CD4-positive, alpha-beta T cell treated with Interleukin-21 for 1 hour (primary cell): ENCODE data around the gene DUSP1.
A peak's percentile ranks its signal among the peaks of the same experiment; 100 is the strongest.

Source experiments
- DNase-seq: peaks from one replicate; pipeline ENCODE4 v3.0.0-alpha.2; 2020

The DUSP1 gene

DNA sequence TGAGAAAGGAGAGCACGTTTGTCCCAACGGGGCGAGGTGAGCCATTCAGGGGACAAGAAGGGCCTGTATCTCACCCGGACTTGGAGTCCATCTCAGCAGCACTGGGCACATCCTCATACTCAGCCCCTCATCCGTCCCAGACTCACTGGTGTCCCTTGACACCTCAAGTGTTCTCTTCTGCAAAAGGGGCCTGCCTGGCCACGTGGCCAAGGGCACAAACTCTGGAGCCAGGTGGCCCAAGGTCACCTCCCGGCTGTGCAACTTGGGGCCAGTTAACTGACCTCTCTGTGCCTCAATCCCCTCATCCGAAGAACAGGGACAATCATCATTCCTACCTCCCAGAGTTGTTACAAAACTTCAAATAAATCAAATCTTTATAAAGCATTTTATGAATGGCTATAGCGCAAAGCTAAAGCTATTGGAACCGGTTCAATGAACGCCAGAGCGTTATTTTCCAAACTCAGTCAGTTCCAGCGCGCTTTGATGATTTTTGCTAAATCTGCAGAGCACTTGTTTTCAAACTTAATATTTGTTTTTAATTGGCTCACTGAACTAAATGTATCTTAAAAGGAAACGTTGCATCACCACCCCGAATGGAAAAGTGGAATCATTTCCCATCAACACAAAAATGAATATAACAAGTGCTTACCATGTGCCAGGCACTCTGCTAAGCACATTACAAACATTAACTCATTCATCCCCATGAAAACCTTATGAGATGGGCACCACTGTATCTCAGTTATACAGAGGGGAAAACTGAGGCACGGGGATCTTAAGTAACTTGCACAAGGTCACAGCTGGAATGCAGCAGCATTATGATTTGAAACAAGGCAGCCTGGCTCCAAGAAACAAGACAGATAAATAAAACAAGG, 49.3 kb downstream of the DUSP1 start:
- peak; percentile 16 for DNase-seq

GRCh38 chr5:172720655-172721054, 50.3 kb downstream of the DUSP1 start:
- no peak for DNase-seq

- no peak for DNase-seq
These were observed 51.8 kb downstream of the DUSP1 start for GRCh38 chr5:172719211-172719610.

- DNase-seq = no peak
These were observed 52.4 kb downstream of the DUSP1 start for GRCh38 chr5:172718527-172719114.
